Suppressor macrophage (primary cell): Measurements from ENCODE around the gene RPL31.
"Not testable (repeated sequence)": the region's sequence is repeated elsewhere in the genome, so short reads cannot be mapped to it uniquely, and the experiment has no call there.

Experiments used
- DNase-seq, 4 experiments: peaks; one replicate each; pipeline ENCODE4 v3.0.0-alpha.2; 2020 to 2022

RPL31 gene

GRCh38 chr2:101030866-101031554 is 28.9 kb downstream of the RPL31 start:
- peak; percentile 20 to 48 (median 34) for DNase-seq

GRCh38 chr2:101032084-101032776 is 30.1 kb downstream of the RPL31 start:
- no peak for DNase-seq

- peak in 2 of 4 experiments; percentile 28 to 47 for DNase-seq
Observed at GRCh38 chr2:101036562-101036961, 34.5 kb downstream of the RPL31 start.

- no peak for DNase-seq
Observed at GRCh38 chr2:101037161-101037755, 35.2 kb downstream of the RPL31 start.

- DNase-seq: peak; percentile 50 to 71 (median 58)
Observed at GRCh38 chr2:101038455-101039255, 36.6 kb downstream of the RPL31 start.

- no peak for DNase-seq
Observed at GRCh38 chr2:101040072-101040471, 38.0 kb downstream of the RPL31 start.

GRCh38 chr2:101040761-101041160 is 38.7 kb downstream of the RPL31 start:
- DNase-seq: no peak

GRCh38 chr2:101041413-101041812 is 39.3 kb downstream of the RPL31 start:
- DNase-seq: peak; percentile 43 to 74 (median 60)

GRCh38 chr2:101045330-101045729 is 43.2 kb downstream of the RPL31 start:
- no peak for DNase-seq

GRCh38 chr2:101047075-101047766 is 45.1 kb downstream of the RPL31 start:
- no peak for DNase-seq

GRCh38 chr2:101047774-101048173 is 45.7 kb downstream of the RPL31 start:
- DNase-seq: no peak

GRCh38 chr2:101048756-101049155 is 46.7 kb downstream of the RPL31 start:
- DNase-seq: no peak

- DNase-seq: not testable (repeated sequence)
Observed at GRCh38 chr2:101050886-101051285, 48.8 kb downstream of the RPL31 start.

GRCh38 chr2:101052147-101052546 is 50.1 kb downstream of the RPL31 start:
- DNase-seq: no peak

GRCh38 chr2:101053117-101053516 is 51.0 kb downstream of the RPL31 start:
- DNase-seq: no peak
